NOMO-1 (cell line): Measurements from ENCODE around the gene LDLRAD2.
"Not testable (repeated sequence)": the region's sequence is repeated elsewhere in the genome, so short reads cannot be mapped to it uniquely, and the experiment has no call there.

Experiments used
- DNase-seq, 2 experiments: peaks; one replicate each; lab custom pipeline; 2025; ENCODE audit not compliant: unreplicated experiment in 2 of 2; lab: John Stamatoyannopoulos, UW

LDLRAD2 gene

GRCh38 chr1:21783679-21784603 is 28.1 kb upstream of the LDLRAD2 start:
- DNase-seq: peak; percentile 92 to 95

GRCh38 chr1:21785764-21786163 is 26.3 kb upstream of the LDLRAD2 start:
- DNase-seq: not testable (repeated sequence)

- no peak for DNase-seq
Observed at GRCh38 chr1:21786640-21787039, 25.4 kb upstream of the LDLRAD2 start.

GRCh38 chr1:21793104-21793503 is 19.0 kb upstream of the LDLRAD2 start:
- DNase-seq: no peak

- no peak for DNase-seq
Observed at GRCh38 chr1:21794656-21795055, 17.4 kb upstream of the LDLRAD2 start.

- DNase-seq: no peak
Observed at GRCh38 chr1:21795075-21795474, 17.0 kb upstream of the LDLRAD2 start.

GRCh38 chr1:21799730-21800129 is 12.3 kb upstream of the LDLRAD2 start:
- no peak for DNase-seq

GRCh38 chr1:21801100-21801499 is 11.0 kb upstream of the LDLRAD2 start:
- no peak for DNase-seq

- DNase-seq: no peak
Observed at GRCh38 chr1:21804536-21804935, 7.5 kb upstream of the LDLRAD2 start.

- DNase-seq: no peak
Observed at GRCh38 chr1:21813542-21813941, 1.5 kb downstream of the LDLRAD2 start.

- peak; percentile 26 to 28 for DNase-seq
Observed at GRCh38 chr1:21814241-21814918, 2.3 kb downstream of the LDLRAD2 start.

- no peak for DNase-seq
Observed at GRCh38 chr1:21814981-21815582, 3.0 kb downstream of the LDLRAD2 start.

GRCh38 chr1:21815724-21816321 is 3.8 kb downstream of the LDLRAD2 start:
- DNase-seq: no peak

- no peak for DNase-seq
Observed at GRCh38 chr1:21816602-21817302, 4.7 kb downstream of the LDLRAD2 start.

- peak; percentile 34 to 43 for DNase-seq
Observed at GRCh38 chr1:21818656-21819055, 6.6 kb downstream of the LDLRAD2 start.

- DNase-seq: no peak
Observed at GRCh38 chr1:21820597-21821232, 8.7 kb downstream of the LDLRAD2 start.

GRCh38 chr1:21821385-21822019 is 9.4 kb downstream of the LDLRAD2 start:
- no peak for DNase-seq

- no peak for DNase-seq
Observed at GRCh38 chr1:21822349-21822748, 10.3 kb downstream of the LDLRAD2 start.

- peak in 1 of 2 experiments; percentile 5 for DNase-seq
Observed at GRCh38 chr1:21823206-21823979, 11.3 kb downstream of the LDLRAD2 start.
